CD4-positive, alpha-beta T cell (primary cell): ENCODE results near the gene NEU4. TPM values are rescaled to one million over a fixed set of nuclear protein-coding genes. Genes with fewer than 3 reads are reported as not detected.
"Not testable (repeated sequence)": the region's sequence is repeated elsewhere in the genome, so short reads cannot be mapped to it uniquely, and the experiment has no call there.

Source experiments
- ATAC-seq: fragments of 200-7000 bp; cut with Tn5 transposase; one replicate; pipeline ENCODE4 v1.10.0; 2022; ENCODE audit warnings: mild to moderate bottlenecking; ENCODE audit not compliant: poor library complexity
- CTCF ChIA-PET: fragments of 350-600 bp; sonication (Branson Sonifier 250); formaldehyde crosslinking; loops from one replicate; lab custom pipeline; 2021; ENCODE audit warnings: antibody characterized with exemption, inconsistent platforms; lab: Charles Lee
- POLR2A ChIA-PET: fragments of 350-600 bp; sonication (Branson Sonifier 250); formaldehyde crosslinking; loops from one replicate; lab custom pipeline; 2021; ENCODE audit warnings: antibody characterized with exemption, inconsistent platforms; lab: Charles Lee
- DNase-seq, 14 experiments: peaks; one replicate each; pipeline ENCODE4 v3.0.0-alpha.2; 2013 to 2020; ENCODE audit warnings: mixed read lengths in 2 of 14
- H3K27ac ChIP-seq, 2 donors: one replicate each; pipeline versions ENCODE4 v1.5.1 to v1.7.0; 2013; ENCODE audit warnings: low read length in 2 of 2, low read depth in 1 of 2, mild to moderate bottlenecking in 1 of 2
- H3K27me3 ChIP-seq, 2 experiments: 1 replicate in 1 of 2; 2 replicates in 1 of 2; pipeline versions ENCODE4 v1.6.1 to v1.7.0; 2013; ENCODE audit warnings: low read length in 2 of 2, control low read depth in 1 of 2, mild to moderate bottlenecking in 1 of 2, moderate library complexity in 1 of 2; ENCODE audit not compliant: insufficient read depth in 2 of 2, control insufficient read depth in 1 of 2
- H3K36me3 ChIP-seq: one replicate; pipeline ENCODE4 v1.6.1; 2013; ENCODE audit warnings: low read length, control low read depth; ENCODE audit not compliant: insufficient read depth
- H3K4me1 ChIP-seq: one replicate; pipeline ENCODE4 v1.6.1; 2013; ENCODE audit warnings: low read length, control low read depth; ENCODE audit not compliant: insufficient read depth
- H3K4me3 ChIP-seq: one replicate; pipeline ENCODE4 v1.5.1; 2013; ENCODE audit warnings: mild to moderate bottlenecking, low read length, moderate library complexity
- H3K9me3 ChIP-seq, 2 experiments: 1 replicate in 1 of 2; 2 replicates in 1 of 2; pipeline versions ENCODE4 v1.6.1 to v1.7.0; 2013; ENCODE audit warnings: low read length in 2 of 2, mild to moderate bottlenecking in 2 of 2, control low read depth in 1 of 2, moderate library complexity in 1 of 2; ENCODE audit not compliant: control insufficient read depth in 1 of 2, insufficient read depth in 1 of 2
- H3K27ac Mint-ChIP-seq: one replicate; pipeline ENCODE4 v1.8.0; 2020; ENCODE audit warnings: mixed read lengths
- H3K27me3 Mint-ChIP-seq: one replicate; pipeline ENCODE4 v1.8.0; 2021; ENCODE audit warnings: mixed read lengths
- H3K36me3 Mint-ChIP-seq: one replicate; pipeline ENCODE4 v1.8.0; 2021; ENCODE audit warnings: low read depth, mixed read lengths
- H3K4me1 Mint-ChIP-seq: one replicate; pipeline ENCODE4 v1.8.0; 2021; ENCODE audit warnings: low read depth, mixed read lengths
- H3K4me3 Mint-ChIP-seq: one replicate; pipeline ENCODE4 v1.8.0; 2020; ENCODE audit warnings: mild to moderate bottlenecking, mixed read lengths
- H3K9me3 Mint-ChIP-seq: one replicate; pipeline ENCODE4 v1.8.0; 2020; ENCODE audit warnings: mixed read lengths
- CTCF ChIP-seq: fragments of 200-600 bp; IDR thresholded peaks from one replicate; pipeline ENCODE4 v1.8.0; 2022; ENCODE audit warnings: antibody characterized with exemption, mild to moderate bottlenecking
- intact Hi-C, 2 experiments: fragments of 100-400 bp; cut with DNase I in 1 of 2; cut with micrococcal nuclease in 1 of 2; formaldehyde crosslinking; loops; one replicate each; pipeline versions ENCODE4 v1.15.1 to v1.9.0; 2023 to 2025; cut with DNase I, micrococcal nuclease
- total RNA-seq, 174 experiments: library from RNA in 2 of 174; stranded (reverse) in 2 of 174; gene quantifications; one replicate each; pipeline ENCODE4 v1.2.3 and lab custom pipeline; 2021 to 2026

NEU4 gene
- total RNA-seq, 2 experiments from 2014 or later = 4.3 to 6.8 TPM

GRCh38 chr2:241827394-241827793, 18.4 kb downstream of the NEU4 start:
- ChIA-PET POLR2A (no interaction called here), CTCF (no interaction called here)
- H3K4me3 ChIP-seq = no peak overlapping the region
- no peak for TF ChIP-seq CTCF
- H3K4me1 Mint-ChIP-seq = no peaks in the 10 kb centered on the region
- no peak overlapping the region for H3K4me3 Mint-ChIP-seq
- H3K27ac ChIP-seq = no peak overlapping the region
- H3K36me3 Mint-ChIP-seq = no peaks in the 10 kb centered on the region
- H3K4me1 ChIP-seq = no peaks in the 10 kb centered on the region
- H3K9me3 Mint-ChIP-seq = peaks cover 5% of the 10 kb centered on the region
- H3K36me3 ChIP-seq = no peaks in the 10 kb centered on the region
- ATAC-seq = no peak
- H3K27me3 Mint-ChIP-seq = peaks cover 9% of the 10 kb centered on the region
- DNase-seq = no peak
- no peak overlapping the region for H3K27ac Mint-ChIP-seq
- H3K9me3 ChIP-seq = peaks cover 13% of the 10 kb centered on the region in 2 experiments
- H3K27me3 ChIP-seq = no peaks in the 10 kb centered on the region
- intact Hi-C loops = no loop called here

GRCh38 chr2:241833101-241833663, 24.2 kb downstream of the NEU4 start:
- ATAC-seq = no peak
- POLR2A ChIA-PET = no interaction called here
- no peaks in the 10 kb centered on the region for H3K9me3 ChIP-seq
- H3K27ac Mint-ChIP-seq = no peak overlapping the region
- no peaks in the 10 kb centered on the region for H3K9me3 Mint-ChIP-seq
- intact Hi-C loops = loop anchor here in 1 of 2 experiments (5.0 kb wide), 1 partner anchor 34 kb away; the partner anchor contains the start of gene RTP5
- no peak overlapping the region for H3K4me3 ChIP-seq
- H3K36me3 Mint-ChIP-seq = no peaks in the 10 kb centered on the region
- no peak overlapping the region for H3K27ac ChIP-seq
- H3K36me3 ChIP-seq = no peaks in the 10 kb centered on the region
- H3K27me3 ChIP-seq = no peaks in the 10 kb centered on the region
- no peak for DNase-seq
- no peaks in the 10 kb centered on the region for H3K4me1 Mint-ChIP-seq
- H3K4me1 ChIP-seq = no peaks in the 10 kb centered on the region
- TF ChIP-seq CTCF = no peak
- no peak overlapping the region for H3K4me3 Mint-ChIP-seq
- no peaks in the 10 kb centered on the region for H3K27me3 Mint-ChIP-seq
- CTCF ChIA-PET = no interaction called here

- H3K36me3 ChIP-seq, DNase-seq, H3K9me3 ChIP-seq, H3K9me3 Mint-ChIP-seq, H3K4me1 Mint-ChIP-seq, H3K4me1 ChIP-seq, H3K27ac ChIP-seq, H3K27me3 Mint-ChIP-seq, POLR2A ChIA-PET, CTCF ChIA-PET, H3K36me3 Mint-ChIP-seq, H3K4me3 Mint-ChIP-seq, H3K27ac Mint-ChIP-seq, H3K4me3 ChIP-seq, H3K27me3 ChIP-seq, ATAC-seq: not testable (repeated sequence)
- intact Hi-C loops = loop anchor here in 1 of 2 experiments (5.0 kb wide), 1 partner anchor 33 kb away; the partner anchor contains the start of gene RTP5
Measured at GRCh38 chr2:241833756-241834526, 24.9 kb downstream of the NEU4 start.
